Fibroblast of mammary gland (primary cell): Measurements from ENCODE around the gene GPR83.
"Not testable (repeated sequence)": the region's sequence is repeated elsewhere in the genome, so short reads cannot be mapped to it uniquely, and the experiment has no call there.

Experiments
- DNase-seq: peaks from one replicate; pipeline ENCODE4 v3.0.0-alpha.2; 2010; ENCODE audit warnings: low read depth
- H3K4me3 ChIP-seq: 2 replicates; pipeline ENCODE4 v1.5.1; 2011; ENCODE audit warnings: low read depth, mild to moderate bottlenecking, low read length, moderate library complexity; ENCODE audit not compliant: control insufficient read depth
- TF ChIP-seq, protein P1 (sequence below): conservative IDR thresholded peaks from 2 replicates; pipeline ENCODE4 v1.5.1; 2011; ENCODE audit warnings: low read depth, low read length, inconsistent platforms; ENCODE audit not compliant: control insufficient read depth, insufficient read depth

The GPR83 gene

DNA sequence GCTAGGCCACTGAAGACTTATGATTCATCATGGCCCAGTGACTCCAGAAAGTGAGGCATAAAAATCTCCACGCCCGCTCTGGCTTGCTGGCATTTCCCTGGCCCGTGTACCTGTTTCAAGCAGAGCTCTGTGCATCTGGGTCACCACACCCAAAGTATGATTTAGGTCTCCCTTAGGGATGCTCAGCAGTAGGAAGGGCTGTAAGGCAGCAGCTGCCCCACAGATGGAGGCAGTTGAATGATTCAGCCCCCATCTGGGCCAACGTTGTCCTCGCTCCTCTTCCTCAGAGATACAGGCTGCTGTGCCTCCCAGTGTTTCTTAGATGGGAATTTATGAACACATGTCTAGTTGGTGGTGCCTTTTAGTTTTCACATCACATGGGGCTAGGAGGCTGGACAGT lies 21.6 kb downstream of the GPR83 start:
- DNase-seq, result no peak
- TF ChIP-seq, protein P1, sequence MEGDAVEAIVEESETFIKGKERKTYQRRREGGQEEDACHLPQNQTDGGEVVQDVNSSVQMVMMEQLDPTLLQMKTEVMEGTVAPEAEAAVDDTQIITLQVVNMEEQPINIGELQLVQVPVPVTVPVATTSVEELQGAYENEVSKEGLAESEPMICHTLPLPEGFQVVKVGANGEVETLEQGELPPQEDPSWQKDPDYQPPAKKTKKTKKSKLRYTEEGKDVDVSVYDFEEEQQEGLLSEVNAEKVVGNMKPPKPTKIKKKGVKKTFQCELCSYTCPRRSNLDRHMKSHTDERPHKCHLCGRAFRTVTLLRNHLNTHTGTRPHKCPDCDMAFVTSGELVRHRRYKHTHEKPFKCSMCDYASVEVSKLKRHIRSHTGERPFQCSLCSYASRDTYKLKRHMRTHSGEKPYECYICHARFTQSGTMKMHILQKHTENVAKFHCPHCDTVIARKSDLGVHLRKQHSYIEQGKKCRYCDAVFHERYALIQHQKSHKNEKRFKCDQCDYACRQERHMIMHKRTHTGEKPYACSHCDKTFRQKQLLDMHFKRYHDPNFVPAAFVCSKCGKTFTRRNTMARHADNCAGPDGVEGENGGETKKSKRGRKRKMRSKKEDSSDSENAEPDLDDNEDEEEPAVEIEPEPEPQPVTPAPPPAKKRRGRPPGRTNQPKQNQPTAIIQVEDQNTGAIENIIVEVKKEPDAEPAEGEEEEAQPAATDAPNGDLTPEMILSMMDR, result no peak
- H3K4me3 ChIP-seq, result no peak overlapping the region

DNA sequence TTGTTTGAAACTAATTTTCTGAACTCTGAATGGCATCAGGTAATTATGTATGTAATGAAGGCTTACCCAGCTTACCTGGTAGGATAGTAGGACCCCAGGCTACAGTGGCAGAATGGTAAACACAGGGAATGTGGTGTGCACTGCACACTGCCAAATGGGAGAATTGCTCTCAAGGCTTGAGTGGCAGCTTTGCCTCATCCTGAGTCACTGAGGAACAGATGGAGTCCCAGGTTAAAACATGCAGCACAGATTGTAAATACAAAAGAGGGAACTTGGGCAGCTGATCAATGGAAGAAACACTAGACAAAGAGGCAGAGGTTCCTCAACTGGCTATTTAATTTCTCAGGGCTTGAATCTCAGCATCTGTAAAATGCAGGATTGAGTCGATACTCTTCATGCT lies 24.4 kb downstream of the GPR83 start:
- H3K4me3 ChIP-seq, result no peak overlapping the region
- TF ChIP-seq, protein P1, result no peak
- no peak for DNase-seq

DNA sequence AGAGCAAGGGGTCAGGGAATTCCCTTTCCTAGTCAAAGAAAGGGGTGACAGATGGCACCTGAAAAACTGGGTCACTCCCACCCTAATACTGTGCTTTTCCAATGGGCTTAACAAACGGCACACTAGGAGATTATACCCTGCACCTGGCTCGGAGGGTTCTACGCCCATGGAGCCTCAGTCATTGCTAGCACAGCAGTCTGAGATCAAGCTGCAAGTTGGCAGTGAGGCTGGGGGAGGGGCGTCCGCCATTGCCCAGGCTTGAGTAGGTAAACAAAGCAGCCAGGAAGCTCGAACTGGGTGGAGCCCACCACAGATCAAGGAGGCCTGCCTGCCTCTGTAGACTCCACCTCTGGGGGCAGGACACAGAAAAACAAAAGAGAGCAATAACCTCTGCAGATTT lies 30.6 kb downstream of the GPR83 start:
- DNase-seq, result not testable (repeated sequence)

DNA sequence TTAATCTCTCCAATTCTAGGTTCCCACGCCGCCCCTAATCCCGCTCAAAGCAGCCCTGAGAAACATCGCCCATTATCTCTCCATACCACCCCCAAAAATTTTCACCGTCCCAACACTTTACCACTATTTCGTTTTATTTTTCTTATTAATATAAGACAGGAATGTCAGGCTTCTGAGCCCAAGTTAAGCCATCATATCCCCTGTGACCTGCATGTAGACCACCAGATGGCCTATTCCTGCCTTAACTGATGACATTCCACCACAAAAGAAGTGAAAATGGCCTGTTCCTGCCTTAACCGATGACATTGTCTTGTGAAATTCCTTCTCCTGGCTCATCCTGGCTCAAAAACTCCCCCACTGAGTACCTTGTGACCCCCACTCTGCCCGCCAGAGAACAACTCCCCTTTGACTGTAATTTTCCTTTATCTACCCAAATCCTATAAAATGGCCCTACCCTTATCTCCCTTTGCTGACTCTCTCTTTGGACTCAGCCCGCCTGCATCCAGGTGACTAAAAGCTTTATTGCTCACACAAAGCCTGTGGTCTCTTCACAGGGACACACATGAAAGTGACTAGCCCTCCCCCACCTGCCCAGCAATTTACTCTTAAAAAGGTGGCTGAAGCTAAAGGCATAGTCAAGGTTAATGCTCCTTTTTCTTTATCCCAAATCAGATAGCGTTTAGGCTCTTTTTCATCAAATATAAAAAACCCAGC lies 50.2 kb downstream of the GPR83 start:
- DNase-seq, H3K4me3 ChIP-seq: not testable (repeated sequence)

More for the DNA sequence above, 30.6 kb downstream of the GPR83 start:
- H3K4me3 ChIP-seq, result not testable (repeated sequence)

DNA sequence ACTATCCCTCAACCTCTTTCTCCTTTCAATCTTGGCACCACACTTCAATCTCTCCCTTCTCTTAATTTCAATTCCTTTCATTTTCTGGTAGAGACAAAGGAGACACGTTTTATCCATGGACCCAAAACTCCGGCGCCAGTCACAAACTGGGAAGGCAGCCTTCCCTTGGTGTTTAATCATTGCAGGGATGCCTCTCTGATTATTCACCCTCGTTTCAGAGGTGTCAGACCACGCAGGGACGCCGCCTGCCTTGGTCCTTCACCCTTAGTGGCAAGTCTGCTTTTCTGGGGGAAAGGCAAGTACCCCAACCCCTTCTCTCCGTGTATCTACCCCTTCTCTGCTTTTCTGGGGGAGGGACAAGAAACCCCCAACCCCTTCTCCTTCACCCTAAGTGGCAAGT lies 54.9 kb downstream of the GPR83 start:
- not testable (repeated sequence) for H3K4me3 ChIP-seq, DNase-seq

DNA sequence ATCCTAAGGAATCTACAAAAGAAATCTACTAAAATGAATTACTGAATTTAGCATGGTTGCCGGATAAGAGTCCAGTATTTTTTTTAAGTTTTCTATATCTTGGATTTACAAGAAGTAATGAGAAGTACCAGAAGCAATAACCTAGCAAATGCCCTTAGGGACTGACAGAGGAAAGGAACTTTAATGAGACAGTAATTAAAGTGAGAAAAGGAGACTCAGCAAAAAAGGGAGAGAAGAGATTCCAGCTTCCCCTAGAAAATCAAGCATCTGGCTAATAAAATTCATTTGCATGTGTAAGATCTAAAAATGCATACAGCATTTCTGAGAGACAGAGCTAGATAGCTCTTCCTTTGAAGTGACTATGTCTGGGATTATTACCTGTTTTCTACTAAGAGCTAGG lies 57.7 kb downstream of the GPR83 start:
- TF ChIP-seq, protein P1, result no peak
- no peak for DNase-seq
- no peak overlapping the region for H3K4me3 ChIP-seq

DNA sequence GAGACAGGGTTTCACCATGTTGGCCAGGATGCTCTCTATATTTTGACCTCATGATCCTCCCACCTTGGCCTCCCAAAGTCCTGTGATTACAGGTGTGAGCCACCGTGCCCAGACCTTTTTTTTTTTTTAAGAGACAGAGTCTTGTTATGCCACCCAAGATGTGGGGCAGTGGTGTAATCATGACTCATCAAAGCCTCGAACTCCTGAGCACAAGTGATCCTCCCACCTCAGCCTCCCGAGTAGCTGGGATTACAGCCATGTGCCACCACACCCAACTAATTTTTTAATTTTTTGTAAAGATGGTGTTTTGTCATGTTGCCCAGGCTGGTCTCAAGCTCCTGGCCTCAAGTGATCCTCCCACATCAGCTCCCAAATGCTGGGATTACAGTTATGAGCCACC lies 59.0 kb downstream of the GPR83 start:
- H3K4me3 ChIP-seq, result no peak overlapping the region
- peak; percentile 7 for DNase-seq
- TF ChIP-seq, protein P1, result no peak

DNA sequence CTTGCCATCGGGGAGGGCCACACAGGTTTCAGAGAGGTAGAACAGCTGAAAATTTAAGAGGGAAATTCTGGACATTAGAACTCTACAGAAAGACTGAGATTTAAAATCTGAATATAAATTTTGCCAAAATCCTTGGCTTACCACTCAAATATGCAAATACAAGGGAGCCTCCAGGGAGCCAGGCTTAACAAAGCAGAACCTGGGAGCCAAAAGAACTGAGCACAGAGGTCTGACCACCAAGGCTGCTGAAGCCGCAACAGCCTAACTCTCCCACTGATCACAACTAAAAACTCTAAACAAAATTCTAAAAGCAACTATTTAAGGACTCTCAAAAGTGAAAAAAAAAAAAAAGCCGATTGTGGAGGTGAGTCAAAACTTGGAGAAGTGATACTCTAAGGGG lies 62.6 kb downstream of the GPR83 start:
- DNase-seq, result no peak
- H3K4me3 ChIP-seq, result no peak overlapping the region
- TF ChIP-seq, protein P1, result no peak
